Gastrocnemius medialis (tissue), 4 donors: ENCODE results near the gene AP2S1.
A peak's percentile ranks its signal among the peaks of the same experiment; 100 is the strongest.

Experiments used
- CTCF ChIP-seq, 5 experiments: fragments of 450-650 bp in 3 of 5; fragments of 200-600 bp in 2 of 5; sonication (generic) in 2 of 5; IDR thresholded peaks in 4 of 5; conservative IDR thresholded peaks in 1 of 5; 1 replicate in 4 of 5; 2 replicates in 1 of 5; pipeline ENCODE4 v1.5.1; 2016 to 2019; ENCODE audit warnings: antibody characterized with exemption in 5 of 5, mild to moderate bottlenecking in 3 of 5, moderate library complexity in 3 of 5
- POLR2A ChIP-seq, 2 donors: fragments of 450-650 bp; IDR thresholded peaks; one replicate each; pipeline ENCODE4 v1.6.1; 2017; ENCODE audit warnings: antibody characterized with exemption in 2 of 2, mild to moderate bottlenecking in 2 of 2, moderate library complexity in 2 of 2

GRCh38 chr19:46850228-46851203 lies at the start of gene AP2S1:
- peak in 2 of 5 experiments; percentile 22 to 28 for TF ChIP-seq CTCF (IDR thresholded peaks at IDR 0.05 in 4 of 5, conservative IDR thresholded peaks at IDR 0.05 in 1 of 5)
- peak; percentile 65 to 78 for TF ChIP-seq POLR2A (IDR thresholded peaks at IDR 0.05)
